Endothelial cell of umbilical vein (primary cell): Measurements from ENCODE around the gene CCDC18. TPM values are rescaled to one million over a fixed set of nuclear protein-coding genes. Genes with fewer than 3 reads are reported as not detected.

Experiments used
- BruUV-seq: library from RNA; stranded (reverse); fragments of 400-500 nt; replicated peaks from 2 replicates; lab custom pipeline; 2021; lab: Mats Ljungman, UMichigan
- CTCF ChIA-PET: fragments of 300-600, 350-600 bp; sonication (Branson Sonifier 250); formaldehyde crosslinking; loops from one replicate; lab custom pipeline; 2021; ENCODE audit warnings: antibody characterized with exemption, inconsistent platforms; lab: Charles Lee
- POLR2A ChIA-PET: fragments of 300-600, 350-600 bp; sonication (Branson Sonifier 250); formaldehyde crosslinking; loops from one replicate; lab custom pipeline; 2021; ENCODE audit warnings: antibody characterized with exemption, inconsistent platforms; lab: Charles Lee
- DNase-seq: peaks from one replicate; pipeline ENCODE4 v3.0.0-alpha.2; 2011; ENCODE audit warnings: low read depth, low spot score
- FAIRE-seq: peaks from 2 replicates; lab custom pipeline; 2011; peaks lifted over from hg19 to GRCh38; lab: Jason Lieb, UNC
- H2AFZ ChIP-seq: 2 replicates; pipeline ENCODE4 v1.6.0; 2012; ENCODE audit warnings: low read depth, low read length, control low read depth, inconsistent platforms
- H3K27ac ChIP-seq: 2 replicates; pipeline ENCODE4 v1.5.1; 2011; ENCODE audit warnings: low read depth, mild to moderate bottlenecking, control low read depth, low read length, moderate library complexity; ENCODE audit not compliant: insufficient read depth
- H3K27me3 ChIP-seq, 2 experiments: 2 replicates each; pipeline versions ENCODE4 v1.6.0 to v1.6.1; 2011; ENCODE audit warnings: low read length in 2 of 2, mixed read lengths in 1 of 2; ENCODE audit not compliant: control insufficient read depth in 2 of 2, insufficient read depth in 2 of 2
- H3K36me3 ChIP-seq, 2 experiments: 2 replicates in 1 of 2; 3 replicates in 1 of 2; pipeline ENCODE4 v1.5.1; 2011; ENCODE audit warnings: low read length in 2 of 2, mild to moderate bottlenecking in 1 of 2, moderate library complexity in 1 of 2; ENCODE audit not compliant: control insufficient read depth in 2 of 2, insufficient read depth in 2 of 2; ENCODE audit errors: extremely low read depth in 1 of 2
- H3K4me1 ChIP-seq: 3 replicates; pipeline ENCODE4 v1.5.1; 2011; ENCODE audit warnings: mild to moderate bottlenecking, low read length; ENCODE audit not compliant: control insufficient read depth, insufficient read depth; ENCODE audit errors: extremely low read depth
- H3K4me2 ChIP-seq: 2 replicates; pipeline ENCODE4 v1.6.1; 2011; ENCODE audit warnings: low read length, control low read depth, mixed read lengths; ENCODE audit not compliant: insufficient read depth
- H3K4me3 ChIP-seq, 3 experiments: fragments of 200-600 bp in 1 of 3; sonication (generic), shearing (Covaris generic) in 1 of 3; replicated peaks in 1 of 3; 2 replicates each; pipeline ENCODE4 v1.5.1; 2011 to 2016; ENCODE audit warnings: control low read depth in 3 of 3, low read length in 3 of 3, mild to moderate bottlenecking in 2 of 3, inconsistent platforms in 1 of 3, low read depth in 1 of 3, moderate library complexity in 1 of 3; ENCODE audit not compliant: insufficient read depth in 1 of 3
- H3K79me2 ChIP-seq: 2 replicates; pipeline ENCODE4 v1.6.0; 2012; ENCODE audit warnings: low read length, inconsistent platforms; ENCODE audit not compliant: control insufficient read depth, insufficient read depth
- H3K9ac ChIP-seq: replicated peaks from 2 replicates; pipeline ENCODE3; 2011; ENCODE audit warnings: low read length, control low read depth; ENCODE audit not compliant: insufficient read depth; ENCODE audit errors: extremely low read depth
- H3K9me1 ChIP-seq: replicated peaks from 3 replicates; pipeline ENCODE4 v1.6.0; 2011; ENCODE audit warnings: mild to moderate bottlenecking, low read length; ENCODE audit not compliant: control insufficient read depth, insufficient read depth; ENCODE audit errors: extremely low read depth
- H3K9me3 ChIP-seq: replicated peaks from 2 replicates; pipeline ENCODE4 v1.5.1; 2012; ENCODE audit warnings: low read length, inconsistent platforms; ENCODE audit not compliant: control insufficient read depth, insufficient read depth
- H4K20me1 ChIP-seq: replicated peaks from 2 replicates; pipeline ENCODE3; 2011; ENCODE audit warnings: mild to moderate bottlenecking, low read length; ENCODE audit not compliant: control insufficient read depth, insufficient read depth; ENCODE audit errors: extremely low read depth
- EZH2 ChIP-seq: IDR thresholded peaks from 2 replicates; pipeline ENCODE4 v1.6.1; 2012; ENCODE audit warnings: borderline replicate concordance, low read depth, mild to moderate bottlenecking, moderate library complexity, low read length, inconsistent platforms; ENCODE audit not compliant: severe bottlenecking
- FOS ChIP-seq: IDR thresholded peaks from 2 replicates; pipeline ENCODE4 v1.6.1; 2011; ENCODE audit warnings: mild to moderate bottlenecking, low read length, moderate library complexity, borderline replicate concordance; ENCODE audit not compliant: insufficient read depth
- GATA2 ChIP-seq: IDR thresholded peaks from 2 replicates; pipeline ENCODE4 v1.7.0; 2011; ENCODE audit warnings: low read depth, mild to moderate bottlenecking, moderate library complexity, mixed read lengths, low read length; ENCODE audit not compliant: insufficient read length, insufficient read depth
- JUN ChIP-seq: IDR thresholded peaks from 2 replicates; pipeline ENCODE4 v1.6.1; 2011; ENCODE audit warnings: borderline replicate concordance, low read depth; ENCODE audit not compliant: insufficient read length, insufficient read depth
- MYC ChIP-seq: IDR thresholded peaks from one replicate; pipeline ENCODE4 v1.6.1; 2011; ENCODE audit warnings: mild to moderate bottlenecking, low read depth, low read length
- POLR2A ChIP-seq: IDR thresholded peaks from 2 replicates; pipeline ENCODE4 v1.6.1; 2012; ENCODE audit warnings: low read depth, mild to moderate bottlenecking, control low read depth, low read length
- POLR2AphosphoS5 ChIP-seq: IDR thresholded peaks from 2 replicates; pipeline ENCODE4 v1.6.1; 2012; ENCODE audit warnings: low read depth, mild to moderate bottlenecking, control low read depth, low read length, moderate library complexity; ENCODE audit not compliant: insufficient read depth
- dilution Hi-C: fragments of 300-500 bp; cut with MboI; formaldehyde crosslinking; loops from one replicate; pipeline ENCODE4 v1.15.0; 2019; ENCODE audit warnings: low sequenced_read_pairs; ENCODE audit not compliant: extremely low pct_ligation_motif_present
- intact Hi-C: fragments of 100-400 bp; cut with micrococcal nuclease; formaldehyde crosslinking; loops from one replicate; pipeline ENCODE4 v1.10.0; 2022
- polyA plus RNA-seq, 4 experiments: library from polyadenylated mRNA; depleted of rRNA in 3 of 4; stranded (reverse) in 3 of 4; unstranded in 1 of 4; fragments of >200 nt; gene quantifications; 2 replicates each; pipeline versions ENCODE4 v1.2.1 to v1.2.3, GENCODE V29; 2011 to 2012; ENCODE audit warnings: missing spikeins in 1 of 4
- total RNA-seq: library from RNA; stranded (reverse); gene quantifications from 2 replicates; pipeline ENCODE4 v1.2.3, GENCODE V29; 2021
- TF ChIP-seq, protein P1 (sequence below), 2 donors: IDR thresholded peaks; 1 replicate in 1 of 2; 2 replicates in 1 of 2; pipeline ENCODE4 v1.5.1; 2011; ENCODE audit warnings: low read length in 2 of 2, mild to moderate bottlenecking in 2 of 2, moderate library complexity in 2 of 2, control low read depth in 1 of 2, inconsistent platforms in 1 of 2, low read depth in 1 of 2; ENCODE audit not compliant: insufficient read depth in 1 of 2; ENCODE audit errors: extremely low read depth in 1 of 2
- TF ChIP-seq, protein P2 (sequence below): IDR thresholded peaks from 2 replicates; pipeline ENCODE4 v1.6.1; 2011; ENCODE audit not compliant: insufficient read depth, insufficient read length

The CCDC18 gene
- total and polyA plus RNA-seq, 2 donors (not counting 3 experiments of a cell fraction or from before 2014, with no cell fraction given) = 2.2 to 11.2 TPM

DNA sequence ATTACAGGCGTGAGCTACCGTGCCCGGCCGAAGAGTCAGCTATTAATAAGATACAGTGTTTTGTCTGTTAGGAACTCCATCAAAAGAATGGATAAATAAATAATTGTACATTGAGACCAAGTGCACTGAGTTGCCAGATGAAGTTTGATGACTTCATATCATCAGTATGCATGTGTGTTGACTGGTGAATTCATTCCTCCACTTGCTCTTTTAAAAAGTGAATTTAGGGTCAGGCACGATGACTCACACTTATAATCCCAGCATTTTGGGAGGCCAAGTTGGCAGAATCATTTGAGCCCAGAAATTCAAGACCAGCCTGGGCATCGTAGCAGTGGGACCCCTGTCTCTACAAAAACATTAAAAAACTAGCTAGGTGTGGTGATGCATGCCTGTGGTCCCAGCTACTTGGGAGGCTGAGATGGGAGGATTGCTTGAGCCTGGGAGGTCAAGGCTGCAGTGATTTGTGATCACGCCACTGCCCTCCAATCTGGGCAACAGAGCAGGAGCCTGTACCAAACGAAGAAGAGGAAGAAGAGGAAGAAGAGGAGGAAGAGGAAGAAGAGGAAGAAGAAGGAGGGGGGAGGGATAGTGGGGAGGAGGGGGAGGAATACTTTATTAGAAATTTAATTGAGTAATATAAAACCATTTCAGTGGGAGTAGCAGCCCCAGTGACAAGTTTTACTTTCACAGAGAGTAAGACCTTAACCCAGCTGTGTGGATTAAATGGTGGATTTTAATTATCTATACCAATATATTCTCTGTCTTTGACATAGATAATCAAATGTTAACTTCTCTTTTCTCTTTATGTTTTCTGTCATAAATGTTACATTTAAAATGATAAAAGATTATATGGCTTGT, 74.9 kb downstream of the CCDC18 start:
- Histone ChIP-seq H3K4me1 (no peaks in the 10 kb centered on the region), H2AFZ (no peak overlapping the region), H3K4me3 (no peak overlapping the region), H3K36me3 (no peaks in the 10 kb centered on the region), H3K27me3 (no peaks in the 10 kb centered on the region), H3K27ac (no peak overlapping the region), H3K79me2 (no peaks in the 10 kb centered on the region), H3K9me3 (no peaks in the 10 kb centered on the region), H3K9ac (no peak overlapping the region), H4K20me1 (no peaks in the 10 kb centered on the region), H3K4me2 (no peak overlapping the region), H3K9me1 (no peaks in the 10 kb centered on the region)
- POLR2A ChIA-PET = no interaction called here
- DNase-seq (no peak), FAIRE-seq (no peak)
- no TSS peak for BruUV-seq
- CTCF ChIA-PET = no interaction called here
- TF ChIP-seq EZH2 (no peak), MYC (no peak), JUN (no peak), POLR2A (no peak), POLR2AphosphoS5 (no peak), GATA2 (no peak), FOS (no peak)
- TF ChIP-seq, protein P1, sequence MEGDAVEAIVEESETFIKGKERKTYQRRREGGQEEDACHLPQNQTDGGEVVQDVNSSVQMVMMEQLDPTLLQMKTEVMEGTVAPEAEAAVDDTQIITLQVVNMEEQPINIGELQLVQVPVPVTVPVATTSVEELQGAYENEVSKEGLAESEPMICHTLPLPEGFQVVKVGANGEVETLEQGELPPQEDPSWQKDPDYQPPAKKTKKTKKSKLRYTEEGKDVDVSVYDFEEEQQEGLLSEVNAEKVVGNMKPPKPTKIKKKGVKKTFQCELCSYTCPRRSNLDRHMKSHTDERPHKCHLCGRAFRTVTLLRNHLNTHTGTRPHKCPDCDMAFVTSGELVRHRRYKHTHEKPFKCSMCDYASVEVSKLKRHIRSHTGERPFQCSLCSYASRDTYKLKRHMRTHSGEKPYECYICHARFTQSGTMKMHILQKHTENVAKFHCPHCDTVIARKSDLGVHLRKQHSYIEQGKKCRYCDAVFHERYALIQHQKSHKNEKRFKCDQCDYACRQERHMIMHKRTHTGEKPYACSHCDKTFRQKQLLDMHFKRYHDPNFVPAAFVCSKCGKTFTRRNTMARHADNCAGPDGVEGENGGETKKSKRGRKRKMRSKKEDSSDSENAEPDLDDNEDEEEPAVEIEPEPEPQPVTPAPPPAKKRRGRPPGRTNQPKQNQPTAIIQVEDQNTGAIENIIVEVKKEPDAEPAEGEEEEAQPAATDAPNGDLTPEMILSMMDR (IDR thresholded peaks at IDR 0.05; ENCODE audit: extremely low read depth in 1 of 2, insufficient read depth in 1 of 2, low read depth in 1 of 2, low read length in 2 of 2) = no peak
- TF ChIP-seq, protein P2, sequence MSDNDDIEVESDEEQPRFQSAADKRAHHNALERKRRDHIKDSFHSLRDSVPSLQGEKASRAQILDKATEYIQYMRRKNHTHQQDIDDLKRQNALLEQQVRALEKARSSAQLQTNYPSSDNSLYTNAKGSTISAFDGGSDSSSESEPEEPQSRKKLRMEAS = no peak
- dilution Hi-C loops (no loop called here), intact Hi-C loops (no loop called here)
